Trophoblast cell (in vitro differentiated cells and primary cell): ENCODE results near the gene NDNF.
A peak's percentile ranks its signal among the peaks of the same experiment; 100 is the strongest.

Experiments used
- DNase-seq, 2 donors: peaks; one replicate each; pipeline ENCODE4 v3.0.0-alpha.2; 2016
- H2AFZ ChIP-seq: 2 replicates; pipeline ENCODE4 v1.6.1; 2013; ENCODE audit warnings: low read length, moderate library complexity, mild to moderate bottlenecking; ENCODE audit not compliant: insufficient read depth, poor library complexity
- H2AK5ac ChIP-seq: 2 replicates; pipeline ENCODE4 v1.6.1; 2013; ENCODE audit warnings: mild to moderate bottlenecking, low read length
- H2BK120ac ChIP-seq: 2 replicates; pipeline ENCODE4 v1.6.1; 2013; ENCODE audit warnings: low read length, mild to moderate bottlenecking, moderate library complexity; ENCODE audit not compliant: insufficient read depth, poor library complexity
- H2BK12ac ChIP-seq: 2 replicates; pipeline ENCODE4 v1.6.1; 2013; ENCODE audit warnings: mild to moderate bottlenecking, low read length, moderate library complexity
- H2BK5ac ChIP-seq: 2 replicates; pipeline ENCODE4 v1.6.1; 2013; ENCODE audit warnings: low read length, low read depth, moderate library complexity, mild to moderate bottlenecking; ENCODE audit not compliant: poor library complexity
- H3K14ac ChIP-seq: 2 replicates; pipeline ENCODE4 v1.6.1; 2013; ENCODE audit warnings: mild to moderate bottlenecking, low read length
- H3K18ac ChIP-seq: 2 replicates; pipeline ENCODE4 v1.6.1; 2013; ENCODE audit warnings: mild to moderate bottlenecking, low read length
- H3K23ac ChIP-seq: 2 replicates; pipeline ENCODE4 v1.6.1; 2013; ENCODE audit warnings: low read length
- H3K27ac ChIP-seq: 2 replicates; pipeline ENCODE4 v1.5.1; 2013; ENCODE audit warnings: low read depth, mild to moderate bottlenecking, inconsistent platforms, low read length, moderate library complexity
- H3K27me3 ChIP-seq: 2 replicates; pipeline ENCODE4 v1.6.1; 2013; ENCODE audit warnings: inconsistent platforms, mild to moderate bottlenecking, low read length, moderate library complexity; ENCODE audit not compliant: insufficient read depth
- H3K36me3 ChIP-seq, 2 experiments: 1 replicate in 1 of 2; 2 replicates in 1 of 2; pipeline ENCODE4 v1.6.1; 2013; ENCODE audit warnings: low read length in 2 of 2, mild to moderate bottlenecking in 2 of 2, moderate library complexity in 1 of 2; ENCODE audit not compliant: insufficient read depth in 2 of 2, control insufficient read depth in 1 of 2
- H3K4ac ChIP-seq: 2 replicates; pipeline ENCODE4 v1.6.1; 2013; ENCODE audit warnings: low read depth, mild to moderate bottlenecking, low read length, moderate library complexity
- H3K4me1 ChIP-seq, 2 experiments: 1 replicate in 1 of 2; 2 replicates in 1 of 2; pipeline ENCODE4 v1.6.1; 2013; ENCODE audit warnings: low read length in 2 of 2, mild to moderate bottlenecking in 2 of 2, moderate library complexity in 1 of 2; ENCODE audit not compliant: insufficient read depth in 2 of 2, control insufficient read depth in 1 of 2
- H3K4me2 ChIP-seq: 2 replicates; pipeline ENCODE4 v1.6.1; 2013; ENCODE audit warnings: inconsistent platforms, mild to moderate bottlenecking, low read length, moderate library complexity
- H3K4me3 ChIP-seq: 2 replicates; pipeline ENCODE4 v1.5.1; 2013; ENCODE audit warnings: mild to moderate bottlenecking, low read depth, low read length, inconsistent platforms
- H3K79me1 ChIP-seq: one replicate; pipeline ENCODE4 v1.6.1; 2013; ENCODE audit warnings: low read length
- H3K79me2 ChIP-seq: 2 replicates; pipeline ENCODE4 v1.6.1; 2013; ENCODE audit warnings: low read length, mild to moderate bottlenecking; ENCODE audit not compliant: control insufficient read depth, insufficient read depth, poor library complexity
- H3K9ac ChIP-seq: 2 replicates; pipeline ENCODE4 v1.6.1; 2013; ENCODE audit warnings: mild to moderate bottlenecking, low read length
- H3K9me3 ChIP-seq: 2 replicates; pipeline ENCODE4 v1.6.1; 2013; ENCODE audit warnings: low read depth, mild to moderate bottlenecking, control low read depth, inconsistent platforms, low read length; ENCODE audit not compliant: insufficient read depth
- H4K12ac ChIP-seq: 2 replicates; pipeline ENCODE4 v1.6.1; 2013; ENCODE audit warnings: low read depth, mild to moderate bottlenecking, low read length, moderate library complexity
- H4K8ac ChIP-seq: 2 replicates; pipeline ENCODE4 v1.6.1; 2013; ENCODE audit warnings: low read depth, mild to moderate bottlenecking, low read length, moderate library complexity
- H4K91ac ChIP-seq: one replicate; pipeline ENCODE4 v1.6.1; 2013; ENCODE audit warnings: low read depth, mild to moderate bottlenecking, low read length, moderate library complexity
- WGBS: extraction: QIAGEN DNeasy Blood & Tissue Kit; methylation state at CpG from one replicate; pipeline ENCODE4 v1.1.7; 2013; ENCODE audit warnings: missing lambda C conversion rate; ENCODE audit not compliant: insufficient read length, insufficient coverage; ENCODE audit errors: extremely low coverage; 5-methylcytosine and 5-hydroxymethylcytosine counted together

Gene NDNF

DNA sequence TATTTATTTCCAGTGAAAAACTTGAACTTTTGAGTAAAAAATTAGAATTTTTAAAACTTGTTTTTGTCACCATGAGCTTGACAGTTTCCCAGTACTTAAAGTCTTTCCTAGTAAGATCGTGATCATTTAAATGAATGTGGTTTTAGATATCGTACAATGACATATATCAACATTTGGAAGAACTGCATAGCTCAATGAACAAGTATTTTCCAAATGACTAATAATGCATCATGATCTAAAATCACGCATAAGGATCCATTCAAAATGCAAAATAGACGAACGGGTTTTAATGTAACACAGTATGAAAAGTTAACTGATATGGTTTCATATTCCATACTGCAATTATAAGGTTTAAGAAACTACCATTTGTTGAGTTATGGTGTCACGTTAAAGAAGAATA, 4.1 kb upstream of the NDNF start:
- H4K8ac ChIP-seq = no peak overlapping the region
- no peak overlapping the region for H2BK120ac ChIP-seq
- H3K36me3 ChIP-seq = no peaks in the 10 kb centered on the region
- H2AFZ ChIP-seq = no peak overlapping the region
- no peak overlapping the region for H3K14ac ChIP-seq
- H3K9me3 ChIP-seq = no peaks in the 10 kb centered on the region
- no peak overlapping the region for H3K4me2 ChIP-seq
- no peak overlapping the region for H3K23ac ChIP-seq
- no peak for DNase-seq
- H3K4ac ChIP-seq = no peak overlapping the region
- WGBS = no CpG with 5 or more reads among the region's 6 CpGs
- H2BK12ac ChIP-seq = no peak overlapping the region
- H3K4me1 ChIP-seq = peaks cover 2 to 6% of the 10 kb centered on the region in 2 experiments
- H2BK5ac ChIP-seq = no peak overlapping the region
- no peak overlapping the region for H3K18ac ChIP-seq
- peaks cover 4% of the 10 kb centered on the region for H3K79me2 ChIP-seq
- H3K27ac ChIP-seq = no peak overlapping the region
- no peak overlapping the region for H3K4me3 ChIP-seq
- H2AK5ac ChIP-seq = no peak overlapping the region
- no peak overlapping the region for H4K91ac ChIP-seq
- peaks cover 10% of the 10 kb centered on the region for H3K27me3 ChIP-seq
- H3K79me1 ChIP-seq = peaks cover 8% of the 10 kb centered on the region
- H4K12ac ChIP-seq = no peak overlapping the region
- no peak overlapping the region for H3K9ac ChIP-seq

- Histone ChIP-seq H2BK5ac (no peak overlapping the region), H3K27ac (no peak overlapping the region), H3K4me2 (no peak overlapping the region), H3K4me1 (peaks cover 2 to 5% of the 10 kb centered on the region in 2 experiments), H3K79me1 (peaks cover 11% of the 10 kb centered on the region), H3K36me3 (no peaks in the 10 kb centered on the region), H4K8ac (no peak overlapping the region), H3K4me3 (no peak overlapping the region), H3K9me3 (no peaks in the 10 kb centered on the region), H3K23ac (no peak overlapping the region), H3K4ac (no peak overlapping the region), H2BK120ac (no peak overlapping the region), H3K14ac (no peak overlapping the region), H4K12ac (no peak overlapping the region), H3K79me2 (peaks cover 9% of the 10 kb centered on the region), H3K18ac (no peak overlapping the region), H2AK5ac (no peak overlapping the region), H2AFZ (no peak overlapping the region), H4K91ac (no peak overlapping the region), H2BK12ac (peak overlapping the region; percentile 48), H3K27me3 (peaks cover 19% of the 10 kb centered on the region), H3K9ac (no peak overlapping the region)
- no CpG with 5 or more reads among the region's 5 CpGs for WGBS
- no peak for DNase-seq
Measured at GRCh38 chr4:121073672-121074381, 1.5 kb upstream of the NDNF start.

- peaks cover 2 to 5% of the 10 kb centered on the region in 2 experiments for H3K4me1 ChIP-seq
- peak overlapping the region; percentile 4 for H2BK120ac ChIP-seq
- H3K9ac ChIP-seq = peak overlapping the region; percentile 0
- no peak overlapping the region for H4K12ac ChIP-seq
- no CpG with 5 or more reads among the region's 12 CpGs for WGBS
- H3K4me3 ChIP-seq = peak overlapping the region; percentile 77
- no peak overlapping the region for H3K27ac ChIP-seq
- peaks cover 11% of the 10 kb centered on the region for H3K79me1 ChIP-seq
- H3K4me2 ChIP-seq = peak overlapping the region; percentile 70
- H3K9me3 ChIP-seq = no peaks in the 10 kb centered on the region
- peak overlapping the region; percentile 1 for H3K14ac ChIP-seq
- H3K27me3 ChIP-seq = peaks cover 19% of the 10 kb centered on the region
- no peak overlapping the region for H3K23ac ChIP-seq
- no peak for DNase-seq
- no peaks in the 10 kb centered on the region for H3K36me3 ChIP-seq
- no peak overlapping the region for H2AK5ac ChIP-seq
- H2AFZ ChIP-seq = peak overlapping the region; percentile 91
- no peak overlapping the region for H3K18ac ChIP-seq
- no peak overlapping the region for H3K4ac ChIP-seq
- H2BK12ac ChIP-seq = no peak overlapping the region
- H2BK5ac ChIP-seq = no peak overlapping the region
- H3K79me2 ChIP-seq = peaks cover 9% of the 10 kb centered on the region
- H4K91ac ChIP-seq = no peak overlapping the region
- no peak overlapping the region for H4K8ac ChIP-seq
Measured at GRCh38 chr4:121073004-121073435, 685 bp upstream of the NDNF start.

DNA sequence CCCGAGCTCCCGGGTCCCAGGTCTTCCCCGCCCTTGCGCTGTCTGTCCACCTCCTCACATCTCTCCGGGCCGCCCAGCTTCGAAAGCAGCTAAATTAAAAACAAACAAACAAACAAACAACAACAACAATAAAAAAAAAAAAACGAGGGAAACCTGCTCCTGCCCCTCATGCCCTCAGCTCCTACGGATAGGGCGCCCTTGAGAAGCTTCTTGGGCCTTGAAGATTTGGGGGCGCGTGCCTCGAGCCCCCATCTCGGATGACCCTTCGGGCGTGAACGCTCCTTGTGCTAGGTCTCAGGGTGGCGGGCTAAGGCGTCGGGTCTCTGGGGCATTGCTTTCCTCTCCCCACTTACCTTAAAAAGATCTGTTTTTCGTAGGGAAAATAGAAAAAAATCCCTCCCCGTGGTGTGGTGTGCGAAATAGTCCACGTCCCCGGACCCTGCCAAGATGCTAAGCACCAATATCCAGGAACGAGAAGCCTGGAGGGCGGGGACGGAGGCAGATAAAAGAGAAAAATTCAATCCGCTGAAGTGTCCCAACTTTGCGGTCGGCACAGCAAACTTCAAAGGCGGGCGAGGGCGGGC, 603 bp downstream of the NDNF start:
- DNase-seq = peak in 1 of 2 donors; percentile 23
- no CpG with 5 or more reads among the region's 34 CpGs for WGBS
- H3K9ac ChIP-seq = peak overlapping the region; percentile 89

More for the DNA sequence above, 603 bp downstream of the NDNF start:
- peaks cover 11% of the 10 kb centered on the region for H3K79me1 ChIP-seq
- no peak overlapping the region for H2AK5ac ChIP-seq
- no peaks in the 10 kb centered on the region for H3K9me3 ChIP-seq
- H3K27me3 ChIP-seq = peaks cover 19% of the 10 kb centered on the region
- no peak overlapping the region for H4K12ac ChIP-seq
- peak overlapping the region; percentile 37 for H2BK12ac ChIP-seq
- peak overlapping the region; percentile 15 for H3K27ac ChIP-seq
- H3K4me3 ChIP-seq = peak overlapping the region; percentile 77
- no peak overlapping the region for H3K23ac ChIP-seq
- peak overlapping the region; percentile 66 for H2AFZ ChIP-seq
- H2BK5ac ChIP-seq = peak overlapping the region; percentile 30
- H3K4me1 ChIP-seq = peaks cover 2 to 5% of the 10 kb centered on the region in 2 experiments
- H3K14ac ChIP-seq = peak overlapping the region; percentile 49
- H3K4ac ChIP-seq = peak overlapping the region; percentile 43
- H3K36me3 ChIP-seq = no peaks in the 10 kb centered on the region
- H3K18ac ChIP-seq = peak overlapping the region; percentile 74
- peak overlapping the region; percentile 86 for H3K4me2 ChIP-seq
- peak overlapping the region; percentile 40 for H4K91ac ChIP-seq
- H2BK120ac ChIP-seq = peak overlapping the region; percentile 83
- peak overlapping the region; percentile 80 for H4K8ac ChIP-seq
- H3K79me2 ChIP-seq = peaks cover 9% of the 10 kb centered on the region
